ENCODE data around the gene CACNA2D3. TPM values are rescaled to one million over a fixed set of nuclear protein-coding genes. Genes with fewer than 3 reads are reported as not detected.

CACNA2D3 gene
- total and polyA plus RNA-seq, 4 donors = 0.06 to 0.37 (median 0.08) TPM; not detected in 1

GRCh38 chr3:54361746-54362283 is 239.5 kb downstream of the CACNA2D3 start (continued):
- no peak for TF ChIP-seq CTCF (IDR thresholded peaks at IDR 0.05; ENCODE audit: low read depth, low read length, missing input control)
- TF ChIP-seq EGR1 (IDR thresholded peaks at IDR 0.05; ENCODE audit: low read depth in 2 of 2) = no peak

- Histone ChIP-seq H3K9me3 (ENCODE audit: control insufficient read depth in 4 of 4, low read length in 3 of 4) (no peaks in the 10 kb centered on the region), H3K4me3 (ENCODE audit: low read depth in 1 of 3, low read length in 3 of 3) (no peak overlapping the region), H3K36me3 (ENCODE audit: control insufficient read depth in 4 of 4, insufficient read depth in 3 of 4, low read depth in 1 of 4, low read length in 3 of 4) (no peaks in the 10 kb centered on the region), H3K4me1 (ENCODE audit: control insufficient read depth in 4 of 4, insufficient read depth in 4 of 4, low read length in 3 of 4) (no peaks in the 10 kb centered on the region), H3K27me3 (ENCODE audit: control insufficient read depth in 4 of 4, insufficient read depth in 4 of 4, low read length in 3 of 4) (no peaks in the 10 kb centered on the region), H3K27ac (ENCODE audit: low read depth in 1 of 2, low read length in 2 of 2) (no peak overlapping the region), H3K9ac (ENCODE audit: low read depth in 1 of 2, low read length in 2 of 2) (no peak overlapping the region)
- DNase-seq (ENCODE audit: low spot score) = no peak
- no peak for TF ChIP-seq FOXA1 (IDR thresholded peaks at IDR 0.05)
- no peak for TF ChIP-seq SP1 (IDR thresholded peaks at IDR 0.05)
- no peak for TF ChIP-seq NR2F2 (IDR thresholded peaks at IDR 0.05)
- TF ChIP-seq REST (IDR thresholded peaks at IDR 0.05) = no peak
- 85% methylated on average over 1 of the region's 1 CpG for WGBS
These were observed 243.8 kb downstream of the CACNA2D3 start for GRCh38 chr3:54366007-54366750.

GRCh38 chr3:54366839-54367238 is 244.5 kb downstream of the CACNA2D3 start:
- DNase-seq (ENCODE audit: low spot score) = no peak
- TF ChIP-seq JUND (IDR thresholded peaks at IDR 0.05) = no peak

GRCh38 chr3:54372232-54372631 is 249.9 kb downstream of the CACNA2D3 start:
- no peaks in the 10 kb centered on the region for H3K4me1 ChIP-seq (ENCODE audit: control insufficient read depth in 4 of 4, insufficient read depth in 4 of 4, low read length in 3 of 4)
- H3K9ac ChIP-seq (ENCODE audit: low read depth in 1 of 2, low read length in 2 of 2) = no peak overlapping the region
- H3K36me3 ChIP-seq (ENCODE audit: control insufficient read depth in 4 of 4, insufficient read depth in 3 of 4, low read depth in 1 of 4, low read length in 3 of 4) = no peaks in the 10 kb centered on the region
- H3K9me3 ChIP-seq (ENCODE audit: control insufficient read depth in 4 of 4, low read length in 3 of 4) = no peaks in the 10 kb centered on the region
- 80% methylated on average over 3 of the region's 3 CpGs for WGBS
- no peak overlapping the region for H3K27ac ChIP-seq (ENCODE audit: low read depth in 1 of 2, low read length in 2 of 2)
- peaks cover 0 to 2% (median 0%) of the 10 kb centered on the region in 4 donors for H3K27me3 ChIP-seq (ENCODE audit: control insufficient read depth in 4 of 4, insufficient read depth in 4 of 4, low read length in 3 of 4)
- H3K4me3 ChIP-seq (ENCODE audit: low read depth in 1 of 3, low read length in 3 of 3) = no peak overlapping the region
- DNase-seq (ENCODE audit: low spot score) = no peak
- TF ChIP-seq FOXA2 (IDR thresholded peaks at IDR 0.05) = no peak
- no peak for TF ChIP-seq CTCF (IDR thresholded peaks at IDR 0.05; ENCODE audit: low read depth, low read length, missing input control)
- no peak for TF ChIP-seq ATF3 (IDR thresholded peaks at IDR 0.05)
- TF ChIP-seq TAF1 (conservative IDR thresholded peaks at IDR 0.05) = no peak
- no peak for TF ChIP-seq REST (IDR thresholded peaks at IDR 0.05)
- no peak for TF ChIP-seq GABPA (IDR thresholded peaks at IDR 0.05 in 1 of 2, conservative IDR thresholded peaks at IDR 0.05 in 1 of 2)

More at GRCh38 chr3:54366839-54367238, 244.5 kb downstream of the CACNA2D3 start:
- Histone ChIP-seq H3K27ac (ENCODE audit: low read depth in 1 of 2, low read length in 2 of 2) (no peak overlapping the region), H3K9me3 (ENCODE audit: control insufficient read depth in 4 of 4, low read length in 3 of 4) (no peaks in the 10 kb centered on the region), H3K9ac (ENCODE audit: low read depth in 1 of 2, low read length in 2 of 2) (no peak overlapping the region), H3K27me3 (ENCODE audit: control insufficient read depth in 4 of 4, insufficient read depth in 4 of 4, low read length in 3 of 4) (no peaks in the 10 kb centered on the region), H3K4me1 (ENCODE audit: control insufficient read depth in 4 of 4, insufficient read depth in 4 of 4, low read length in 3 of 4) (no peaks in the 10 kb centered on the region), H3K4me3 (ENCODE audit: low read depth in 1 of 3, low read length in 3 of 3) (no peak overlapping the region), H3K36me3 (ENCODE audit: control insufficient read depth in 4 of 4, insufficient read depth in 3 of 4, low read depth in 1 of 4, low read length in 3 of 4) (no peaks in the 10 kb centered on the region)
- 55% methylated on average over 3 of the region's 3 CpGs for WGBS
